Panc1 (cell line): ENCODE data around the gene CS. TPM values are rescaled to one million over a fixed set of nuclear protein-coding genes. Genes with fewer than 3 reads are reported as not detected.
"Not testable (repeated sequence)": the region's sequence is repeated elsewhere in the genome, so short reads cannot be mapped to it uniquely, and the experiment has no call there.

Source experiments
- ATAC-seq: fragments of 200-7000 bp; cut with Tn5 transposase; 2 replicates; pipeline ENCODE4 v1.9.1; 2020; ENCODE audit warnings: mild to moderate bottlenecking, moderate library complexity
- BruUV-seq: library from RNA; stranded (reverse); fragments of 400-500 nt; replicated peaks from 2 replicates; lab custom pipeline; 2021; lab: Mats Ljungman, UMichigan
- CTCF ChIA-PET: fragments of 300-600 bp; sonication (Branson Sonifier 250); formaldehyde crosslinking; loops from one replicate; lab custom pipeline; 2022; ENCODE audit warnings: antibody characterized with exemption; lab: Charles Lee
- POLR2A ChIA-PET: fragments of 300-600 bp; sonication (Branson Sonifier 250); formaldehyde crosslinking; loops from one replicate; lab custom pipeline; 2022; ENCODE audit warnings: antibody characterized with exemption; lab: Charles Lee
- DNase-seq: peaks from one replicate; pipeline ENCODE4 v3.0.0-alpha.2; 2010; ENCODE audit warnings: low read depth, low spot score
- H3K27ac ChIP-seq: 2 replicates; pipeline ENCODE4 v1.5.1; 2011; ENCODE audit warnings: mild to moderate bottlenecking, low read length, inconsistent platforms
- H3K27me3 ChIP-seq: fragments of 200-500 bp; sonication (Bioruptor generic); 2 replicates; pipeline ENCODE4 v1.6.0; 2014; ENCODE audit warnings: low read length, inconsistent platforms; ENCODE audit not compliant: control insufficient read depth, insufficient read depth
- H3K36me3 ChIP-seq: fragments of 200-500 bp; sonication (Bioruptor generic); 2 replicates; pipeline ENCODE4 v1.5.1; 2014; ENCODE audit warnings: inconsistent platforms, mild to moderate bottlenecking, low read length, moderate library complexity; ENCODE audit not compliant: control insufficient read depth, insufficient read depth
- H3K4me1 ChIP-seq: 2 replicates; pipeline ENCODE4 v1.5.1; 2011; ENCODE audit warnings: inconsistent platforms, mild to moderate bottlenecking, low read length, moderate library complexity; ENCODE audit not compliant: control insufficient read depth, insufficient read depth
- H3K4me3 ChIP-seq, 2 experiments: 2 replicates each; pipeline ENCODE4 v1.5.1; 2011 to 2012; ENCODE audit warnings: low read depth in 2 of 2, low read length in 2 of 2, mild to moderate bottlenecking in 2 of 2, inconsistent platforms in 1 of 2, moderate library complexity in 1 of 2
- H3K9me3 ChIP-seq: fragments of 200-500 bp; sonication (Bioruptor generic); 2 replicates; pipeline ENCODE4 v1.5.1; 2014; ENCODE audit warnings: low read depth, mild to moderate bottlenecking, inconsistent platforms, low read length, moderate library complexity; ENCODE audit not compliant: control insufficient read depth, insufficient read depth
- CTCF ChIP-seq: fragments of 450-650 bp; IDR thresholded peaks from 2 replicates; pipeline ENCODE4 v1.5.1; 2017; ENCODE audit warnings: mild to moderate bottlenecking
- POLR2AphosphoS5 ChIP-seq: IDR thresholded peaks from 2 replicates; pipeline ENCODE4 v1.6.1; 2012; ENCODE audit warnings: mild to moderate bottlenecking, low read depth, low read length, moderate library complexity
- REST ChIP-seq, 2 experiments: IDR thresholded peaks; 2 replicates each; pipeline ENCODE4 v1.6.1; 2011 to 2012; ENCODE audit warnings: low read depth in 2 of 2, control low read depth in 1 of 2, low read length in 1 of 2, mild to moderate bottlenecking in 1 of 2, moderate library complexity in 1 of 2; ENCODE audit not compliant: insufficient read depth in 1 of 2
- SIN3A ChIP-seq: IDR thresholded peaks from 2 replicates; pipeline ENCODE4 v1.6.1; 2012; ENCODE audit warnings: low read depth, mild to moderate bottlenecking, low read length, moderate library complexity, borderline replicate concordance; ENCODE audit not compliant: insufficient read depth
- TCF7L2 ChIP-seq: IDR thresholded peaks from 2 replicates; pipeline ENCODE4 v1.6.1; 2011; ENCODE audit warnings: mild to moderate bottlenecking, low read depth, low read length, inconsistent platforms
- in situ Hi-C: cut with HindIII; loops from 2 replicates; pipeline ENCODE4 v1.10.0; 2016; ENCODE audit warnings: low sequenced_read_pairs, low pct_unique_long_range_greater_than_20kb
- intact Hi-C: fragments of 100-400 bp; cut with micrococcal nuclease; formaldehyde crosslinking; loops from one replicate; pipeline ENCODE4 v1.10.0; 2022; ENCODE audit not compliant: unreplicated experiment
- total RNA-seq: library from RNA; stranded (reverse); gene quantifications from one replicate; pipeline ENCODE4 v1.2.1, GENCODE V29; 2021; ENCODE audit not compliant: unreplicated experiment

Gene CS
- total RNA-seq, 1 experiment from 2014 or later, result 240 TPM

- H3K36me3 ChIP-seq, H3K9me3 ChIP-seq, H3K4me3 ChIP-seq, H3K27me3 ChIP-seq, H3K27ac ChIP-seq, in situ Hi-C loops, ATAC-seq, intact Hi-C loops, BruUV-seq, H3K4me1 ChIP-seq, DNase-seq, POLR2A ChIA-PET: not testable (repeated sequence)
- peak; percentile 62 for TF ChIP-seq CTCF
- CTCF ChIA-PET, result interaction anchor here (0.6 to 0.7 kb wide), 2 partner anchors 359 to 548 kb away, joined by 3 to 10 read pairs; no protein-coding TSS in a partner anchor
Observed at GRCh38 chr12:56262955-56263354, 37.2 kb downstream of the CS start.

GRCh38 chr12:56261503-56262232 lies 38.5 kb downstream of the CS start:
- ChIA-PET CTCF (interaction anchor here (0.5 kb wide), 1 partner anchor 40 kb away, joined by 3 read pairs; no protein-coding TSS in a partner anchor), POLR2A (no interaction called here)
- ATAC-seq (no peak), DNase-seq (peak; percentile 75)
- TF ChIP-seq SIN3A, result no peak
- Histone ChIP-seq H3K9me3 (no peaks in the 10 kb centered on the region), H3K4me1 (peaks cover 13% of the 10 kb centered on the region), H3K4me3 (no peak overlapping the region), H3K27ac (no peak overlapping the region), H3K27me3 (no peaks in the 10 kb centered on the region), H3K36me3 (peaks cover 3% of the 10 kb centered on the region; the same call in 1 of the 2 replicates)
- intact Hi-C loops (no loop called here), in situ Hi-C loops (no loop called here)
- no TSS peak for BruUV-seq

GRCh38 chr12:56260921-56261320 lies 39.2 kb downstream of the CS start:
- Histone ChIP-seq H3K4me3 (no peak overlapping the region), H3K4me1 (peaks cover 10% of the 10 kb centered on the region), H3K27ac (no peak overlapping the region), H3K27me3 (no peaks in the 10 kb centered on the region), H3K36me3 (peaks cover 9% of the 10 kb centered on the region), H3K9me3 (no peaks in the 10 kb centered on the region)
- in situ Hi-C loops (no loop called here), intact Hi-C loops (no loop called here)
- no peak for ATAC-seq
- ChIA-PET CTCF (interaction anchor here (0.5 kb wide), 1 partner anchor 39 kb away, joined by 3 read pairs; no protein-coding TSS in a partner anchor), POLR2A (no interaction called here)
- no TSS peak for BruUV-seq
- TF ChIP-seq POLR2AphosphoS5 (no peak), SIN3A (no peak), CTCF (no peak), TCF7L2 (no peak), REST (IDR thresholded peaks at IDR 0.05; ENCODE audit: insufficient read depth in 1 of 2, low read depth in 2 of 2, low read length in 1 of 2) (no peak)
- no peak for DNase-seq
